ENCODE results near the gene ATP2B3.

Gene ATP2B3

DNA sequence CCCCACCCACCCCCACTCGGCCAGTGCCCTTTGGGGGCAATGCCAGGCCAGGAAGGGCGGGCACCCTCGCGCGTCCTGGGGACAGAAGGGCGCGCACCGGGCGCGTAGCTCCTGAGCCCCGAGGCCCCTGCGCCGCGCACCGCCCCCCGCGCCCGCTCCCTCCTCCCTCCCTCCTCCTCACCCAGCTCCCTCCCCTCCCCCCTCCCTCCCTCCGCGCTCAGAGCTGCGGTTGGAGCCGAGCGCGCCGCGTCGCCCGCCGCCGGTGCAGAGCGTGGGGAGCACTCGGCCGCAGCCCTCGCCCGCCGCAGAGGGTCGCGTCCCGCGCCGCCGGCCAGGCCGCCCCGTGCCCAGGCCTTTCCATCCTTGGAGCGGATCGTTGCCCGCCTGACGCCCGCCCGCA is at the start of gene ATP2B3:
TSS of gene ATP2B3 (plus strand) at position 220 of the 400 bp plus-strand sequence. CDS start 18,606 bp downstream, outside the sequence.
- no peak for DNase-seq (ENCODE audit: low read depth in 3 of 3)

DNA sequence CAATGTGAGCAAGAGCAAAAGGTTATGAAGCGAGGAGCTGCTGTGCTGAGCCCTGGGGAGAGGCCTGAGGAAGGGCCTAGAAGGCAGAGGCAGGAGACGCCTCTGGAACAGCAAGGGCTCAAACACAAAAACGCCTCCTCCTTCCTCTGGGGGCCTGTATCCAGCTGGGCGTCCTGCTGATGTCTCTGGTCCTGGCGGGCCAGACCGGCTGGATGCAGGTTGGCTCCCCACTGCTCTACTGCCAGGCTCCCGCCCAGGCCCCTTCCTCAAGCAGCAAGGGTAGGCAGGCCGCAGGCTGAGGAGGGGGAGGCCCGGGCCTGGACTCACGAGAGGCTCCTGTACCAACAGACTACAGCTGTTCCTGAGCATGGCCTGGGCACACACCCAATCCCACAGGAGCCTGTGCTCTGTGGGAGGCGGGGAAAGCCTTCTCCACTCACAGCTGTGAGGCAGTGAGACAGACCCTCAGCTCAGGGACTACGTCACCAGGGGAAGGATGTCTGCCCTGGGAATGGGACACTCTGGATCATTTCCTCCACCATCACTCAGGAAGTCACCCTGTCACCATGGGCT is 49.3 kb upstream of the ATP2B3 start:
- DNase-seq (ENCODE audit: low read depth in 3 of 3), result no peak

DNA sequence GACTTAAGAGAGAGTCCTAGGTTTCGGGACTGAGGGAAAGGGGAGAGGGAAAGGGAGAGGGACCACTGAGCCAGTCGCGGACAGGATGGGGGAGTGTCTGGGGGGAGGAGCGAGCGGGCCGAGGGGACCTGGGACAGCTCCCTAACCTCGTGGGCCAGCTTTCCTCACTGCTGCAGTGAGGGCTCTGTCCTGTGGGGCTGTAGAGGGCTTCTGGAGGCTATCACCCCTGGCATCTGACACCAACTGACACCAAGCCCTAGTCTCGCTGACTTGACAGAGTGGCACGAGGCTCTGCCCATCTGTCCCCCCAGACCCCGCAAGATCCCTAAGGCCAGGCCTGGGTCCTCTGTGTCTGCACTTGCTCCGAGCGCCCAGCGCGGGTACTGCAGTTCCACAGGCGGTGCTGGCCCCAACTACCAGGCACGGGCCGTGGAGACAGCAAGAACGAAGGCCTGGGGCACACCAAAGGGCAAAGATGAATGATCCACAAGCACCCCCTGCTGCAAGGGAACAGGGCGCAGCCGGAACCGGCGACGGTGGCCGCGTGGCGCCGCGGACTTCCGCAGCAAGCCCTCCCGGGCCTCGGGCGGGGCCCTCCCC is 47.5 kb upstream of the ATP2B3 start:
- peak in 1 of 3 donors; percentile 14 for DNase-seq (ENCODE audit: low read depth in 3 of 3)

DNA sequence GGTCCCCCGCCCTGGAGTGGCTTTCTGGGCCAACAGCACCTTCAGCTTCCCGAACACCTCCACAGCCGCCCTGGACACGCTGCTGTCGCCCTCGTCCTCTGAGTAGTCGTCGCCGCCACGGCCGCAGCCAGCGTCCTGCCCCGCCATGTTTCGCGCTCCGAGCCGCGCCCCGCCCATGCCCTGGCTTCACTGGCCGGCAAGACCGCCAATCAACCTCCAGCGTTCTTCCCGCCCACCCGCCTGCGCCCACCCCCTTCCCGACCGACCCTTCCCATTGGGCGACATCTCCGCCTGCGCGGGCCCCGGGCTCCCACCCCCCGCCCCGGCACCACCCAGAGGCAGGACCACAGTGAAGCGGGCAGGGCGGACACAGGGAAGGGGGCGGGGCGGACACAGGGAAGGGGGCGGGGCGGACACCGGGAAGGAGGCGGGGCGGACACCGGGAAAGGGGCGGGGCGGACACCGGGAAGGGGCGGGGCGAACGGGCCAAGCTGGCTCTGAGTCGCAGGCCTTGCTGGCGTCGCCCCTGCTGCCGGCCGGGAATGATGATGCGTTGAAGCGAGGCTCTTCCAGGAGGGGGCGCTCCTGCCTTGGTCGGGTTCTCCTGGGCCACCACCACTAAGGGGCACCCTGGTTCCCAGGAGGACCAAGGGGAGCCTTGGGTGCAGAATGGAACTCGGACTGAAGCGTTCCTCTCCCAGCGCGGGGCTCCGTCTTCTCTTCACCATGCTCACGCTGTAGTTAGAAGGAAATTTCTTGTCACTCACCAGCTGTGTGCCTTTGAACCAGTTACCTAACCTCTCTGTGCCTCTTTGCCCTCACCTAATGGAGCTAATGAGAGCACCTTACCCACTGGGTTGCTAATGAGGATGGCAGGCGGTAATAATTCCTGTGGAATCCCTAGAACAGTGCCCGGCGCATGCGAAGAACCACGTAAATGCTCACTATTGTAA is 46.8 kb upstream of the ATP2B3 start, which contains the start of gene HAUS7:
TSS of gene HAUS7 (minus strand) at position 166 of the 953 bp plus-strand sequence. CDS start at position 147, 19 bp downstream.
- DNase-seq (ENCODE audit: low read depth in 3 of 3), result peak; percentile 72 to 80 (median 79)

DNA sequence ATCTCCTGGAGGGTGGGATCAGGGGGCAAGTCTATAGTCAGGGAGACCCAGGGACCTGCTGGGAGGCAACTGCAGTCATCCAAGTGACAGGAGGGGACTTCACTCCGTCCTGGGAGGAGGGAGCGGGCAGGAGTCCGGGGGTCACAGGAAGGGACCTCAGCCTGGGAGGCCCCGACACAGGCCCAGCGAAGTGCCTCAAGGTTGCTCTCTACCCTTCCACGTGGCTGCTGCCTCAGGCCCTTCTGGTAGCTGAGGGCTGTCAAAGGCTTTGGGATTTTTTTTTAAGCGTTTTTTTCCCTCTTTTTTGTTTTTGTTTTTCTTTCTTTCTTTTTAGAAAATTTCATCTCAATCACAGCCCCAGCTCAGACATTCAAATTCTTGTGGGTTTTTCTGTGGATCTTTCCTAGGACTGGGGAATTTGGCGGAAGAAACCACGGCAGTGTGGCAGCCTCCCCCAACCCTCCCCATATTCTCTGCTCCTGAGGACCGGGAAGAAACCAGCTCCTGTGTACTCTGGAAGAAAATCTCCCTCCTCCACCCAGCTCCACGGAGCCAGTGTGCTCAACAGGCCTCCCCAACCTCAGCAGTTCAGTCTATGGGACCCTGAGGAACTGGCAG is 45.7 kb upstream of the ATP2B3 start:
- no peak for DNase-seq (ENCODE audit: low read depth in 3 of 3)

DNA sequence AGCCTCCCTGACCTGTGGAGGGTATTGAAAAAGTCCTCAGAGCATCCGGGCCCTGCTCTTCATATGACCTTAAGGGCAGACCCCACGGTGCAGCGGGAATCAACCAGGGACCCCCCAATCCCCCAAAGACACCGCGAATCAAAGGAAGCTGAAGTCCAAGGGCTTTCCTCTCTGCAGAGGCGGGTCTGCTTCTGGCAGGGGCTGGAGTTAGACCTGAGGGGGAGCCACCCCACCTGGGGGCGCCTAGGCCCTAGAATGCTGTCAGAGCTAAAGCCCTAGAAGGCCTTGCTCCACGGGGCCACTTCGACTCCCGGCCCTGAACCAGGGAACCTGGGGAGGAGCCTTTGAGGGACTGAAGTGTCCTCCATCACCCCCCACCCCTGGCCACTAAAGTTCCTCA is 44.3 kb upstream of the ATP2B3 start:
- DNase-seq (ENCODE audit: low read depth in 3 of 3), result no peak

DNA sequence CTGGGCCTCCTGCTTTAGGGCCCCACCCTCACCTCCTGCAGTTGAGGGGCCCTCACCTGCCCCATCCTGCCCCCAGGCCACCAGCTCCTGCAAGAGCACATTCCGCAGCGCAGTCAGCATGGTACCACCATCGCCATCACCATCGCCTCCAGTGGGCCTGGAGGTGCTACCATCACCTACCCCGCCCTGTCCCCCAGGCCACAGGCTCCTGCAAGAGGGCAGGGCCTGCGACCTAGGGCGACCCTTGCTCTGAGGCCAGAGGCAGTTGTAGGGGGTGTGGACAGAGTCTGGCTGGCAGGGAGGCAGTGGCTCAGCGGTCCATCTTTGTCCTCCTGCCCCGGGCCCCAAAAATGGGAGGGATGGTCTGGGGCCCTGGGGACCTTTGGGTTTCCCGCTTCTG is 43.2 kb upstream of the ATP2B3 start:
- no peak for DNase-seq (ENCODE audit: low read depth in 3 of 3)

DNA sequence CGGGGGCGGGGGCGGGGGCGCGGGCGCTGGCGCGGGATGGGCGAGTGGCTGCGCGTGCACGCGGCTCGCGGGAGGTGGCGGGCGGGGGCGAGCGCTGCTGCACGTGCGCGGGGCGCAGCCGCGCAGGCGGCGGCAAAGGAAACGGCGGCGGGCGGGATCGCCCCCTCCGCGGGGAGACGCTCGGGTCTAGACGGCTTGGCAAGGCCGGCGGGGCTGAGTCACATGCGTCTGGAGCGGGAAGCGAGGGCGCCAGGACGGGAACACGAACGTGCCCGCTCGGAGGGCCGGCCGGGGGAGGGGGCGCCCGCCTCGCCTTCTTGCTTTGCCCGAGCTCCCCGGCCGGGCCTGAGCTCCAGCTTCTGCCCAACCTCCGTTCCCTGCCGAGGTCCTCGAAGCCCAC is 42.7 kb upstream of the ATP2B3 start:
- peak in 2 of 3 donors; percentile 2 to 21 for DNase-seq (ENCODE audit: low read depth in 3 of 3)

DNA sequence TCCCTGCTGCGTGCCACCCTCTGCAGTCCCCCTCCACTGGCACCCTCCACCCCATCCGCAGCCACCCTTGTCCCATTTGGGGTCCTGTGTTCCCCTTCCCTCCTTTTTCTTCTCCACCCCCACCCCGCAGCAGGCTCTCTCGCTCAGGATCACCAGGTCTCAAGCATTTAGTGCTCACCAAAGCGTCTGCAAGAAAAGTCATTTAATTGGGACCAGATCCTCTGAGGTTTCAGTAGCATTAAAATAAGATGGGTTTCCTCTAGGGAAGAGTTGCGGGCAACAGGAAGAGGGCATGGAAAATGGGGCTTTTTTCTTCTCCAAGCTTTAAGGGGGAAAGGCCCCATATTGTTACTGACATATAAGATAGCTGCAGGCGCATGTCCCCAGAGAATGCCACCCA is 42.2 kb upstream of the ATP2B3 start:
- DNase-seq (ENCODE audit: low read depth in 3 of 3), result no peak

DNA sequence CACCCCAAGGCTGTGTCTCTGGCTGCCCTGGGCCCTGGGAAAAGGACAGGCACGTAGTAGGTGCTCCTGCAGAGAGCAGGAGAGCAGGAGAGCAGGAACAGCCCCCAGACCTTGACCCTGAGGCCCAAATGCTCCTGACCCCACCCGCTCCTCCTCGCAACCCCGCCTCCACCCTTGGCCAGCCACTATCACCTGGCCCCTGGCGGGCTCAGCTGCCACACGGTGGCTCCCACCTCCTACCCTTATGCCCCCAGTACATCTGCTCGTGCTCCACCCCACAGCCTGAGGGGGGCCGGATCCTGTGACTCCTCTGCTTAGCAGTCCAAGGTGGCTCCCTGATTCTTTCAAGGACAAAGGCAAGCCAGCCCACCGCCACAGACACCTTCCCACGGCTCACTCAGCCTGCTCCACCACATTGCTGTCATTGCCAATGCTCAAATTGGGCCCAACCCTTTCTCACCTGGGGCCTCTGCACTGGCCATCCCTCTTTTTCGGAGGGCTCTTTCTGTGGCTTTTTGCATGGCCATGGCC is 41.6 kb upstream of the ATP2B3 start:
- DNase-seq (ENCODE audit: low read depth in 3 of 3), result no peak

DNA sequence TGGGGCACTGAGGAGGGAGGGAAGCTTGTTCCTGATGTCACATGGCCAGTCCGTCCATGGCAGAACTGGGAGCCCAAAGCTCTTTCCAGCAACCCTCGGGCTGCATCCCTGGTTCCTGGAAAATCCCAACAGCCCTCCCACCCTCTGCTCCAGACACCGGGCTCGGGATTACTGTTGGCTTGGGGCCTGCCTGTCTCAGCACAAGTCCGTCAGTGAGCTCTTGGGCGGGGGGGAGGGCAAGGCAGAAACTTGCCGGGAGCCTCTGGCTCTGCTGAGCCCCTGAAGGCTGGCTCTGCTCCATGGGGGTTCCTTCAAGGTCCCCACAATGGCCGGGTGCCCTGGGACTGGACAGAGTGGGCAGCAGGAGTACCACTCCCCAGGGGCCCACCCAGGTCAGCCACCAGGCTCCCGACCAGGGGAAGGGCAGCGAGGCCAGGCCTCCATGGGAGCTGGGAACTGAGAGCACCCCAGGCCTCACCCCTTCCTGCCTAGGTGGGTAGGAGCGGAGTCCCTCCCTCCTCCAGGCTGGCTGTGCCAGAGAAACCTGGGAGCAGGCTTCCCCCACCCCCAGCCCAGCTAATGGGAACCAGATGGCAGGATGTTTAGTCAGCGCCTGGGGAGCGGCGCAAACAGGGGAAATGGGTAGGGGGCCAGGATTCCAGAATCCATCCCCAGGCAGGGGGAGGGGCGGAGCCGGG is 40.6 kb upstream of the ATP2B3 start:
- no peak for DNase-seq (ENCODE audit: low read depth in 3 of 3)

DNA sequence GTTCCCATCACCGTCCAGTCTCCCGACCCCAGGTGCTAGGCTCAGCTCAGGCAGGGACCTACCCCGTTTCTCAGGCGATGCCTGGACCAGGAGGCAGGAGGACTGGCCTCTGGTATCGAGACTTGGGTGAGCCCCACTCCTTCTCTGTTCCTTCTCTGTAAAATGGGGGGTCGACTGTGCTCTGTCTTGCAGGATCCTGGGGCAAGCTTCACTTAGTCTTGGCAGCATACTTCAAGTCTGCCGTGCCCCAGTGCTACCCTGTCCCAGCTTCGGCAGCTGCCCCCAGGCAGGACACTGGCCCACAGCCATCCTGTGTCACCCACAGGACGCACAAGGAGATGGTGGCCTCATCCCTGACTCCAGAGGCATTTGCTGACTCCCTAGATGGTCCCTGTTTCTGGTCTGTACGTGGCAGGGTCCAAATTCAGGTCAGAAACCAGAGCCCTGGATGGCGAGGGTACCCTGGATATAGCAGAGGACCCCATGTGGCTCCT is 40.0 kb upstream of the ATP2B3 start:
- DNase-seq (ENCODE audit: low read depth in 3 of 3), result no peak

DNA sequence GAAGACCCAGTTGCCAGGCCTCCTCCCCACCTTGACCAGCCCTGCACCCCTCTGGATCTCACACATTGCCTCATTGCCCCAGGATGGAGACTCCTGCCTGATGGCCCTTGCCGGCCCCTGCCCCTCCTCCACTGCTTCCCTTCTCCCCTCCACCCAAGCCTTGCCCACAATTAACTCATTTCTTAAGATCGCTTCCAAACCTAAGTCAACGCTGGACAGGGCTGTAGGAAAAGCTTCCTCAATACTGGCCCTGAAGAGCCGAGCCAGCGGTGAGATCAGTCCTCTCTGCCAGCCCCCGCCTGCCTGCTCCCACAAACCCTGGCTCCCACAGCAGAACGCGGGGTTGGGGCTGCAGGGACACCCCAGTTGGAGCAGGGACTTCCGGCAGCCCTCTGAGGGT is 39.5 kb upstream of the ATP2B3 start:
- DNase-seq (ENCODE audit: low read depth in 3 of 3), result no peak

DNA sequence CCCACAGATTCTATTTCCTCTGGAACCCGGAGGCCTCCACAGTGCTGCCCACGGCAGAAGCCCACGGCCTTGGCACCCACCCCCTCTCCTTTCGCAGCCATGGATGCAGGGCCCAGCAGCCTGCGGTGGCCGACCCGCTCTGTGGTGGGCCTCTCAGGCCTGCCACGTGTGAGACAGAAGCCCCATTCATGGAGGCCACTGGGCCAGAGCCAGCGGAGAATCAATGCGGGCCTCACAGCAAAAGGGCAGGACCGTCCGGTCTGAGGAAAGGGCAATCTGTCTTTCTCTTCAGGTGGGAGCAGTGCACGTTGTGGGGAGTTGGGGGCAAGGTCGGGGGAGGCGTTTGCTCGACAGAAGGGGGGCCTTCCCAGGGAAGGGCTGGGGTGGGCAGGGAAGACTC is 38.7 kb upstream of the ATP2B3 start:
- no peak for DNase-seq (ENCODE audit: low read depth in 3 of 3)

DNA sequence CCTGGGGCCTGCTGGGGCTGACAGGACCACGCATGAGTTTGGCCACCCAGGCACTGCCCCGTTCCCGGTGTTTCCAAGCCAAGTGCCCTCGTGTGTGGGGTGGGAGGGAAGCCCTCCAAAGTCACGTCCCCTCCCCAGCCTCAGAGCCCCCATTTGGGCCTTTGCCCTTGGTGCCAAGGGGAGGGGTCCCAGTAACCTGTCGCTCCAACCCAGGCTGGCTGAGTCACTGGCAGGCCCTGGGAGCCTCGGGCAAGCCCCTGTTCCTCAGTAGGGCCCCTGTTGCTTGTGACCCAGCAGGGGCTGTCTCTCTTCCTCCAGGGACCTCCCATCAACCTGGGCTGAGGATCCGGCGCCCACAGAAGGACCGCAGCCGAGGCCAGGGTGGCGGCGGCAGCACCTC is 36.4 kb upstream of the ATP2B3 start:
- DNase-seq (ENCODE audit: low read depth in 3 of 3), result no peak

DNA sequence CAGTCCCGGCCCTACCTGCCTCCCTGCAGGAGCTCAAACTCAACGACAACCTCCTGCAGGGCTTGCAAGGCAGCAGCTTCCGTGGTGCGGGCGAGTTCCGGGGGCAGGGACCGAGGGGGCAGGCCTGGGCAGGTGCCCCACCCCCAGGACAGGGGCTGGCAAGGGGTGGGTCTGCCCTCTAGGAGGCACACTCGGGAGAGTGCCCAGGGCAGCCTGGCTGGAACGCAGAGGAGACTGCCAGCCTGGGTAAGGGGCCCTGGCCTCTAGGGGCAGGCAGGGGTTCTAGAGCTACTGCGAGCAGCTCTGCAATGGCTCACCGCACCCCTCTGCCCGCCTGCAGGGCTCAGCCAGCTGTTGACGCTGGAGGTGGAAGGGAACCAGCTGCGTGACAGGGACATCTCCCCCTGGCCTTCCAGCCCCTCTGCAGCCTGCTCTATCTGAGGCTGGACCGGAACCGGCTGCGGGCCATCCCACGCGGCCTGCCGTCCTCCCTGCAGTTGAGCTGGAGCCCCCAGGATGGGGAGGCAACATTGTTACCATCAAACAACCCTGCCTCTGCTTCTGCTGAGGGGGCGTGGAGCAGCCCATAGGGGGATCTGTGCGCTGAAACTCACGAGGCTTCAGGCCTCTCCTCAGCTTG is 34.9 kb upstream of the ATP2B3 start:
- DNase-seq (ENCODE audit: low read depth in 3 of 3), result no peak

DNA sequence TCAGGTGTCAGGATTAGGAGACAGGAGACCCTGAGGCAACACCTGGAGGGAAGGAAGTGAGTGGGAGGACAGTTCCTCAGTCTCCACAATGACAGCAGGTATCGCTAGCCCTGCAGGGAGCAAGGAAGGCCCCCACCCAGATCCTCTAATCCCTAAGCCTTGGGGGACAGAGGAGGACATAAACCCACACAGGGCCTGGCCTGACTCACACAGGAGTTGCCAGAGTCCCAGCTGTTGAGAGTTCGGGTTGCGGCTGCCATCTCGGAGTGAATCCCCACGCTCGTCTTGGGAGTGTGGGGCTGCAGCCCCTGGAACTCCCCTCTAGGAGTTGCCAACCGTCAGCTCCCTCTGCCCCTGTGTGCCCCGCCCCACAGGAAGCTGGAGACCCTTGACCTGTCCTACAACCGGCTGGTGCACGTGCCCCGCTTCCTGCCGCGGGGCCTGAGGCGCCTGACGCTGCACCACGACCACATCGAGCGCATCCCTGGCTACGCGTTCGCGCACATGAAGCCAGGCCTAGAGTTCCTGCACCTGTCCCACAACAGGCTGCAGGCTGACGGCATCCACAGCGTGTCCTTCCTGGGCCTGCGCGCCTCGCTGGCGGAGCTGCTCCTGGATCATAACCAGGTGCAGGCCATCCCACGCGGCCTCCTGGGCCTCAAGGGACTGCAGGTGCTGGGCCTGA is 31.9 kb upstream of the ATP2B3 start:
- no peak for DNase-seq (ENCODE audit: low read depth in 3 of 3)

DNA sequence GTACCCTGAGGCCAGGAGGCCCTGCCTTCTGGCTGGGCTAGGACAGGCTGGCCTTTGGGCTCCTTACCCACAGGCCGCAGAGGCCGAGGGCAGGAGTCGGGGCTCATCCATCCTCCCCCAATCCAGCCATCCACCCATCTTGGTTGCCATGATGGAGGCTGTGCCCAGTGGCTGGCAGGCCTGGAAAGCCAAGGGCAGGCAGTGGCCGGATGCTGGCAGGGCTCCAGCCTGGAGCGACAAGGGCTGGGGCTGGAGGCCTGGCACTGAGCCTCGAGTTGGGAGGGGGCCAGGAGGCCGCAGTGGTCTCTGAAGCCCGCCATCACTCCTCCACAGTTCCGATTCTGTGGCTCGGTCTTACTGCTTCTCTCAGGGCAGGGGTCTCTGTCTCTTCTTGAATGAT is 31.3 kb upstream of the ATP2B3 start:
- DNase-seq (ENCODE audit: low read depth in 3 of 3), result no peak

DNA sequence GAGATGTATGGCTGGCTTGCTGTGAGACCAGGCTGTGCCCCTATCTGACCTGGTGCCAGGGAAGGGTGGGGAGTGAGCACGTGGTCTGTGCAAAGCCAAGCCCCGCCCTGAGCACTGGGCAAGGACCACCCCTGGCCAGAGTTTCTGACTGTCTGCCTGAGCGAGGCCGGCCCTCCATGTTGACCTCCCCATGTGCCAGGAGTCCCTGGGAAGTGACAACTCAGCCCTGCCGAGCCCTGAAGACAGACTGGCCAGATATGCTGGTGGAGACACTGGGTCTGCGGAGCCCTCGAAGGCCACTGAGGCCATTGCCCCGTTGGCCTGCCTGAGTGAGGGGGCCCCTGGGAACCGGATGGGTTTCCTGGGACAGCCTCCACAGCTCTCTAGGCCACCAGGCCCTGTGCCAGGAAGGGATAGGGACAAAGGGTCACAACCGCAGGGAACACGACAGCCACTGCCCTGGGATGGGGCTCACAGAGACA is 29.8 kb upstream of the ATP2B3 start:
- no peak for DNase-seq (ENCODE audit: low read depth in 3 of 3)

All from stimulated activated CD4-positive, alpha-beta T cell treated with anti-CD3 and anti-CD28 coated beads, TNF-alpha, amount 100 ng/mL, for 48 hours (primary cell).